Upper lobe of left lung (tissue), 4 donors: ENCODE measurements around the gene MGMT.

ENCODE experiments used
- CTCF ChIP-seq, 6 experiments: fragments of 450-650 bp in 4 of 6; fragments of 200-600 bp in 2 of 6; sonication (generic) in 2 of 6; IDR thresholded peaks; one replicate each; pipeline ENCODE4 v1.5.1; 2016 to 2019; ENCODE audit warnings: antibody characterized with exemption in 6 of 6
- POLR2A ChIP-seq, 4 donors: fragments of 450-650 bp; IDR thresholded peaks; one replicate each; pipeline ENCODE4 v1.5.1; 2016 to 2017; ENCODE audit warnings: antibody characterized with exemption in 4 of 4, mild to moderate bottlenecking in 2 of 4
- POLR2AphosphoS5 ChIP-seq, 2 donors: sonication (generic); formaldehyde crosslinking; IDR thresholded peaks; one replicate each; pipeline ENCODE4 v1.5.1; 2017; ENCODE audit warnings: antibody characterized with exemption in 2 of 2

GRCh38 chr10:129643266-129643665 is 176.2 kb downstream of the MGMT start:
- TF ChIP-seq CTCF (IDR thresholded peaks at IDR 0.05) (no peak), POLR2A (IDR thresholded peaks at IDR 0.05) (no peak), POLR2AphosphoS5 (IDR thresholded peaks at IDR 0.05) (no peak)
